HCT116 (cell line): ENCODE measurements around the gene DDHD1. TPM values are rescaled to one million over a fixed set of nuclear protein-coding genes. Genes with fewer than 3 reads are reported as not detected.

Experiments
- ATAC-seq: fragments of 200-7000 bp; cut with Tn5 transposase; 2 replicates; pipeline ENCODE4 v1.9.1; 2020; ENCODE audit warnings: mild to moderate bottlenecking, moderate library complexity
- BruUV-seq: library from RNA; stranded (reverse); fragments of 400-500 nt; replicated peaks from 2 replicates; lab custom pipeline; 2021; lab: Mats Ljungman, UMichigan
- CTCF ChIA-PET: fragments of 300-600 bp; sonication (Branson Sonifier 250); formaldehyde crosslinking; loops from one replicate; lab custom pipeline; 2021; ENCODE audit warnings: antibody characterized with exemption; lab: Charles Lee
- POLR2A ChIA-PET: fragments of 300-600, 350-600 bp; sonication (Branson Sonifier 250); formaldehyde crosslinking; loops from one replicate; lab custom pipeline; 2021; ENCODE audit warnings: antibody characterized with exemption; lab: Charles Lee
- RAD21 ChIA-PET, 2 experiments: fragments of 300-600 bp; sonication (Branson Sonifier 250); formaldehyde crosslinking; loops; one replicate each; lab custom pipeline; 2023; ENCODE audit warnings: low total read pairs in 2 of 2; ENCODE audit not compliant: uncharacterized antibody in 2 of 2, unreplicated experiment in 2 of 2, low non-redundant PET in 1 of 2; lab: Charles Lee
- DNase-seq: peaks from one replicate; pipeline ENCODE4 v3.0.0-alpha.2; 2010; ENCODE audit warnings: low read depth, low spot score
- H2AFZ ChIP-seq: fragments of 200-600 bp; shearing (Covaris generic), sonication (generic); 2 replicates; pipeline ENCODE4 v1.6.1; 2017; ENCODE audit warnings: low read depth, mixed run types, mixed read lengths, antibody characterized with exemption, low read length; ENCODE audit not compliant: poor library complexity, severe bottlenecking
- H3K27ac ChIP-seq: 2 replicates; pipeline ENCODE4 v1.5.1; 2012; ENCODE audit warnings: low read depth, low read length
- H3K27me3 ChIP-seq: fragments of 200-600 bp; sonication (generic); 2 replicates; pipeline ENCODE4 v1.6.1; 2016; ENCODE audit warnings: mixed run types, low read length, mixed read lengths; ENCODE audit not compliant: insufficient read depth
- H3K36me3 ChIP-seq, 2 experiments: fragments of 200-500 bp in 1 of 2; fragments of 200-600 bp in 1 of 2; sonication (Bioruptor generic) in 1 of 2; sonication (generic) in 1 of 2; 2 replicates each; pipeline versions ENCODE4 v1.5.1 to v1.6.1; 2014 to 2016; ENCODE audit warnings: low read length in 2 of 2, inconsistent platforms in 1 of 2, mixed read lengths in 1 of 2, mixed run types in 1 of 2; ENCODE audit not compliant: insufficient read depth in 2 of 2, control insufficient read depth in 1 of 2
- H3K4me1 ChIP-seq, 2 experiments: fragments of 200-600 bp in 1 of 2; sonication (generic) in 1 of 2; 2 replicates each; pipeline versions ENCODE4 v1.5.1 to v1.6.1; 2012 to 2017; ENCODE audit warnings: low read length in 2 of 2, inconsistent platforms in 1 of 2, mild to moderate bottlenecking in 1 of 2, mixed read lengths in 1 of 2, mixed run types in 1 of 2, moderate library complexity in 1 of 2; ENCODE audit not compliant: insufficient read depth in 2 of 2, control insufficient read depth in 1 of 2
- H3K4me2 ChIP-seq: fragments of 200-600 bp; sonication (generic); 2 replicates; pipeline ENCODE4 v1.6.1; 2017; ENCODE audit warnings: mixed run types, low read length, mixed read lengths
- H3K4me3 ChIP-seq, 2 experiments: fragments of 200-600 bp in 1 of 2; sonication (generic) in 1 of 2; replicated peaks in 1 of 2; 2 replicates each; pipeline ENCODE4 v1.5.1; 2011 to 2016; ENCODE audit warnings: low read length in 2 of 2, control low read depth in 1 of 2, low read depth in 1 of 2, mild to moderate bottlenecking in 1 of 2, mixed read lengths in 1 of 2, mixed run types in 1 of 2
- H3K79me2 ChIP-seq: fragments of 200-600 bp; sonication (generic); 2 replicates; pipeline ENCODE4 v1.6.1; 2017; ENCODE audit warnings: mild to moderate bottlenecking, mixed run types, low read length, moderate library complexity, mixed read lengths; ENCODE audit not compliant: insufficient read depth
- H3K9ac ChIP-seq: fragments of 200-600 bp; sonication (generic); 2 replicates; pipeline ENCODE4 v1.6.1; 2016; ENCODE audit warnings: low read length, mixed read lengths
- H3K9me2 ChIP-seq: fragments of 200-600 bp; sonication (generic), shearing (Covaris generic); 2 replicates; pipeline ENCODE4 v1.6.1; 2017; ENCODE audit warnings: mixed run types, mild to moderate bottlenecking, moderate library complexity; ENCODE audit not compliant: insufficient read depth
- H3K9me3 ChIP-seq, 2 experiments: fragments of 200-500 bp in 1 of 2; fragments of 200-600 bp in 1 of 2; sonication (Bioruptor generic) in 1 of 2; sonication (generic) in 1 of 2; 2 replicates each; pipeline ENCODE4 v1.6.1; 2014 to 2017; ENCODE audit warnings: low read length in 2 of 2, mixed read lengths in 2 of 2, inconsistent platforms in 1 of 2, low read depth in 1 of 2, mild to moderate bottlenecking in 1 of 2, mixed run types in 1 of 2, moderate library complexity in 1 of 2; ENCODE audit not compliant: control insufficient read depth in 1 of 2, insufficient read depth in 1 of 2
- H4K20me1 ChIP-seq: fragments of 200-600 bp; sonication (generic), shearing (Covaris generic); 2 replicates; pipeline ENCODE4 v1.6.1; 2017; ENCODE audit warnings: mixed run types, mild to moderate bottlenecking, moderate library complexity; ENCODE audit not compliant: insufficient read depth
- CEBPB ChIP-seq: IDR thresholded peaks from 2 replicates; pipeline ENCODE4 v1.6.1; 2012; ENCODE audit warnings: low read depth
- EGR1 ChIP-seq: IDR thresholded peaks from 2 replicates; pipeline ENCODE4 v1.6.1; 2012; ENCODE audit warnings: low read depth
- ELF1 ChIP-seq: IDR thresholded peaks from 2 replicates; pipeline ENCODE4 v1.6.1; 2012; ENCODE audit warnings: low read depth, borderline replicate concordance
- EZH2phosphoT487 ChIP-seq: fragments of 200-600 bp; IDR thresholded peaks from 2 replicates; pipeline ENCODE4 v1.6.1; 2018; ENCODE audit warnings: antibody characterized with exemption, borderline replicate concordance
- POLR2AphosphoS5 ChIP-seq: IDR thresholded peaks from 2 replicates; pipeline ENCODE4 v1.6.1; 2011; ENCODE audit warnings: mild to moderate bottlenecking, low read depth, low read length, moderate library complexity
- SIN3A ChIP-seq: IDR thresholded peaks from 2 replicates; pipeline ENCODE4 v1.6.1; 2012; ENCODE audit warnings: low read depth
- SP1 ChIP-seq: IDR thresholded peaks from 2 replicates; pipeline ENCODE4 v1.6.1; 2012; ENCODE audit warnings: low read depth
- SRF ChIP-seq: IDR thresholded peaks from 2 replicates; pipeline ENCODE4 v1.6.1; 2012; ENCODE audit warnings: low read depth
- TCF7L2 ChIP-seq: IDR thresholded peaks from 2 replicates; pipeline ENCODE4 v1.7.0; 2011; ENCODE audit warnings: borderline replicate concordance, inconsistent platforms; ENCODE audit not compliant: insufficient read depth, insufficient read length; ENCODE audit errors: extremely low read depth
- YY1 ChIP-seq: IDR thresholded peaks from 2 replicates; pipeline ENCODE4 v1.6.1; 2011; ENCODE audit warnings: low read length, low read depth, moderate library complexity, mild to moderate bottlenecking; ENCODE audit not compliant: insufficient replicate concordance; ENCODE audit errors: extremely low read depth
- ZFX ChIP-seq: fragments of 450-650 bp; IDR thresholded peaks from 2 replicates; pipeline ENCODE4 v1.6.1; 2017
- intact Hi-C: fragments of 100-400 bp; cut with micrococcal nuclease; formaldehyde crosslinking; loops from 2 replicates; pipeline ENCODE4 v1.10.0; 2022
- total RNA-seq: library from RNA; stranded (reverse); gene quantifications from one replicate; pipeline ENCODE4 v1.2.1, GENCODE V29; 2021; ENCODE audit not compliant: unreplicated experiment
- TF ChIP-seq, protein P1 (sequence below), 3 experiments: fragments of 200-600 bp in 1 of 3; sonication (generic) in 1 of 3; IDR thresholded peaks in 2 of 3; conservative IDR thresholded peaks in 1 of 3; 2 replicates each; pipeline ENCODE4 v1.5.1; 2012 to 2017; ENCODE audit warnings: low read depth in 2 of 3, low read length in 2 of 3, antibody characterized with exemption in 1 of 3, borderline replicate concordance in 1 of 3, control low read depth in 1 of 3, mild to moderate bottlenecking in 1 of 3, mixed read lengths in 1 of 3, mixed run types in 1 of 3, moderate library complexity in 1 of 3; ENCODE audit not compliant: insufficient read depth in 1 of 3
- TF ChIP-seq, protein P2 (sequence below): IDR thresholded peaks from 2 replicates; pipeline ENCODE4 v1.6.1; 2012; ENCODE audit warnings: low read depth
- TF ChIP-seq, protein P3 (sequence below): IDR thresholded peaks from 2 replicates; pipeline ENCODE4 v1.6.1; 2012
- TF ChIP-seq, protein P4 (sequence below): IDR thresholded peaks from 2 replicates; pipeline ENCODE4 v1.6.1; 2011; ENCODE audit warnings: mild to moderate bottlenecking, low read length, moderate library complexity; ENCODE audit not compliant: insufficient replicate concordance; ENCODE audit errors: extremely low read depth
- TF ChIP-seq, protein P5 (sequence below): IDR thresholded peaks from 2 replicates; pipeline ENCODE4 v1.6.1; 2012

Gene DDHD1
- total RNA-seq, 1 experiment from 2014 or later = 26.9 TPM

DNA sequence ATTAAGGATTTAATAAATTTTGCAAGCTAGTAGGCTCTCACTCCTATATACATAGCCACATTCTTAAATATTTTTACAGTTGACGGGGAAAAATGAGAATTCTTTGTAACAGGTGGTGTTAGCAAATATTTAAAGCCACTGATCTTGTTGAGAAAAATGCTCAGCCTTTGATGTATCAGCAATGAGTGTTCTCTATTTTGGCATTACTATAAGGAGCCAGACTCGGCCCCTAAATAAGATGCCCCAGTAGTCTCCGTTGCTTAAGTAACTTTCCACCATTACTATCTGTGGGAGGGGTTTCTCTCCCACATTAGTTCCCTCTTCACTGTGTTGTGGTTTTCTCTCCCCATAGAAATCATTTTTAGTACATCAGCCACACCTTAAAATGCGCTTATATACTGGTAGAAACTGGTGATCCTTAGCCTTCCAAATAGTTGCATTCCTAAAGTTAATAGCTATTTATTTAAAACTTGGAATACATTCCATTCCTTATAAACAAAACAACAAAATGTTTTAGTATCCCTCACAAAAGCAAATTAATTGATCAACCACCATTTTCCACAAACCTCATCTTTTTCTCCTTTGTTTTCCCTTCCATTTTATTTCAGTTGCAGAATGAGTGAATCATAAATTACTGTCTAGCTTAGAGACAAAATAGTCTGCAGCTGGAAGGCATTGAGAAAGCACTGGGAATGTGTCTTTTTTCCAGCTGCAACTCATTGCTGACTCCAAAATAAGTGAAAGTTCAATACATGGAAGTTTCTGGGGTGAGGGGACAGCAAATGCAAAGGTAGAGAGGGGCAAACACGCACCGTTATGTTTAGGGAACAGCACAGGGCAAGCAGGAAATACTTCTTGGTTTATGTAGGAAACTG is 117.5 kb downstream of the DDHD1 start:
- TF ChIP-seq, protein P1, sequence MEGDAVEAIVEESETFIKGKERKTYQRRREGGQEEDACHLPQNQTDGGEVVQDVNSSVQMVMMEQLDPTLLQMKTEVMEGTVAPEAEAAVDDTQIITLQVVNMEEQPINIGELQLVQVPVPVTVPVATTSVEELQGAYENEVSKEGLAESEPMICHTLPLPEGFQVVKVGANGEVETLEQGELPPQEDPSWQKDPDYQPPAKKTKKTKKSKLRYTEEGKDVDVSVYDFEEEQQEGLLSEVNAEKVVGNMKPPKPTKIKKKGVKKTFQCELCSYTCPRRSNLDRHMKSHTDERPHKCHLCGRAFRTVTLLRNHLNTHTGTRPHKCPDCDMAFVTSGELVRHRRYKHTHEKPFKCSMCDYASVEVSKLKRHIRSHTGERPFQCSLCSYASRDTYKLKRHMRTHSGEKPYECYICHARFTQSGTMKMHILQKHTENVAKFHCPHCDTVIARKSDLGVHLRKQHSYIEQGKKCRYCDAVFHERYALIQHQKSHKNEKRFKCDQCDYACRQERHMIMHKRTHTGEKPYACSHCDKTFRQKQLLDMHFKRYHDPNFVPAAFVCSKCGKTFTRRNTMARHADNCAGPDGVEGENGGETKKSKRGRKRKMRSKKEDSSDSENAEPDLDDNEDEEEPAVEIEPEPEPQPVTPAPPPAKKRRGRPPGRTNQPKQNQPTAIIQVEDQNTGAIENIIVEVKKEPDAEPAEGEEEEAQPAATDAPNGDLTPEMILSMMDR (IDR thresholded peaks at IDR 0.05 in 2 of 3, conservative IDR thresholded peaks at IDR 0.05 in 1 of 3; ENCODE audit: borderline replicate concordance in 1 of 3, insufficient read depth in 1 of 3, low read depth in 2 of 3, low read length in 2 of 3) = no peak
- no peak for TF ChIP-seq YY1
- TF ChIP-seq SRF = no peak
- TF ChIP-seq, protein P2, sequence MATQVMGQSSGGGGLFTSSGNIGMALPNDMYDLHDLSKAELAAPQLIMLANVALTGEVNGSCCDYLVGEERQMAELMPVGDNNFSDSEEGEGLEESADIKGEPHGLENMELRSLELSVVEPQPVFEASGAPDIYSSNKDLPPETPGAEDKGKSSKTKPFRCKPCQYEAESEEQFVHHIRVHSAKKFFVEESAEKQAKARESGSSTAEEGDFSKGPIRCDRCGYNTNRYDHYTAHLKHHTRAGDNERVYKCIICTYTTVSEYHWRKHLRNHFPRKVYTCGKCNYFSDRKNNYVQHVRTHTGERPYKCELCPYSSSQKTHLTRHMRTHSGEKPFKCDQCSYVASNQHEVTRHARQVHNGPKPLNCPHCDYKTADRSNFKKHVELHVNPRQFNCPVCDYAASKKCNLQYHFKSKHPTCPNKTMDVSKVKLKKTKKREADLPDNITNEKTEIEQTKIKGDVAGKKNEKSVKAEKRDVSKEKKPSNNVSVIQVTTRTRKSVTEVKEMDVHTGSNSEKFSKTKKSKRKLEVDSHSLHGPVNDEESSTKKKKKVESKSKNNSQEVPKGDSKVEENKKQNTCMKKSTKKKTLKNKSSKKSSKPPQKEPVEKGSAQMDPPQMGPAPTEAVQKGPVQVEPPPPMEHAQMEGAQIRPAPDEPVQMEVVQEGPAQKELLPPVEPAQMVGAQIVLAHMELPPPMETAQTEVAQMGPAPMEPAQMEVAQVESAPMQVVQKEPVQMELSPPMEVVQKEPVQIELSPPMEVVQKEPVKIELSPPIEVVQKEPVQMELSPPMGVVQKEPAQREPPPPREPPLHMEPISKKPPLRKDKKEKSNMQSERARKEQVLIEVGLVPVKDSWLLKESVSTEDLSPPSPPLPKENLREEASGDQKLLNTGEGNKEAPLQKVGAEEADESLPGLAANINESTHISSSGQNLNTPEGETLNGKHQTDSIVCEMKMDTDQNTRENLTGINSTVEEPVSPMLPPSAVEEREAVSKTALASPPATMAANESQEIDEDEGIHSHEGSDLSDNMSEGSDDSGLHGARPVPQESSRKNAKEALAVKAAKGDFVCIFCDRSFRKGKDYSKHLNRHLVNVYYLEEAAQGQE = no peak
- TF ChIP-seq, protein P3, sequence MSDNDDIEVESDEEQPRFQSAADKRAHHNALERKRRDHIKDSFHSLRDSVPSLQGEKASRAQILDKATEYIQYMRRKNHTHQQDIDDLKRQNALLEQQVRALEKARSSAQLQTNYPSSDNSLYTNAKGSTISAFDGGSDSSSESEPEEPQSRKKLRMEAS = no peak
- no peak for TF ChIP-seq CEBPB
- TF ChIP-seq ELF1 = no peak
- TF ChIP-seq POLR2AphosphoS5 = no peak
- no peak for TF ChIP-seq EZH2phosphoT487
- TF ChIP-seq ZFX = no peak
- TF ChIP-seq, protein P4, sequence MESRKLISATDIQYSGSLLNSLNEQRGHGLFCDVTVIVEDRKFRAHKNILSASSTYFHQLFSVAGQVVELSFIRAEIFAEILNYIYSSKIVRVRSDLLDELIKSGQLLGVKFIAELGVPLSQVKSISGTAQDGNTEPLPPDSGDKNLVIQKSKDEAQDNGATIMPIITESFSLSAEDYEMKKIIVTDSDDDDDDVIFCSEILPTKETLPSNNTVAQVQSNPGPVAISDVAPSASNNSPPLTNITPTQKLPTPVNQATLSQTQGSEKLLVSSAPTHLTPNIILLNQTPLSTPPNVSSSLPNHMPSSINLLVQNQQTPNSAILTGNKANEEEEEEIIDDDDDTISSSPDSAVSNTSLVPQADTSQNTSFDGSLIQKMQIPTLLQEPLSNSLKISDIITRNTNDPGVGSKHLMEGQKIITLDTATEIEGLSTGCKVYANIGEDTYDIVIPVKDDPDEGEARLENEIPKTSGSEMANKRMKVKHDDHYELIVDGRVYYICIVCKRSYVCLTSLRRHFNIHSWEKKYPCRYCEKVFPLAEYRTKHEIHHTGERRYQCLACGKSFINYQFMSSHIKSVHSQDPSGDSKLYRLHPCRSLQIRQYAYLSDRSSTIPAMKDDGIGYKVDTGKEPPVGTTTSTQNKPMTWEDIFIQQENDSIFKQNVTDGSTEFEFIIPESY = no peak
- TF ChIP-seq, protein P5, sequence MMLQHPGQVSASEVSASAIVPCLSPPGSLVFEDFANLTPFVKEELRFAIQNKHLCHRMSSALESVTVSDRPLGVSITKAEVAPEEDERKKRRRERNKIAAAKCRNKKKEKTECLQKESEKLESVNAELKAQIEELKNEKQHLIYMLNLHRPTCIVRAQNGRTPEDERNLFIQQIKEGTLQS = no peak
- TF ChIP-seq SIN3A = no peak
- TF ChIP-seq SP1 = no peak
- no peak for TF ChIP-seq TCF7L2
- no peak for TF ChIP-seq EGR1
- DNase-seq (no peak), ATAC-seq (no peak)
- Histone ChIP-seq H3K79me2 (no peaks in the 10 kb centered on the region), H3K4me2 (no peak overlapping the region), H3K9ac (no peak overlapping the region), H3K4me3 (no peak overlapping the region), H3K27me3 (no peaks in the 10 kb centered on the region), H2AFZ (no peak overlapping the region), H3K4me1 (peaks cover 8 to 16% of the 10 kb centered on the region in 2 experiments), H3K9me3 (no peaks in the 10 kb centered on the region), H3K36me3 (peaks cover 13 to 23% of the 10 kb centered on the region in 2 experiments), H3K27ac (no peak overlapping the region), H4K20me1 (no peaks in the 10 kb centered on the region; the same call in 1 of the 2 replicates), H3K9me2 (no peaks in the 10 kb centered on the region)
- POLR2A ChIA-PET = no interaction called here
- intact Hi-C loops = no loop called here
- no TSS peak for BruUV-seq
- CTCF ChIA-PET = no interaction called here
- RAD21 ChIA-PET = no interaction called here
